Measurements from ENCODE around the gene ADNP. TPM values are rescaled to one million over a fixed set of nuclear protein-coding genes. Genes with fewer than 3 reads are reported as not detected.

ADNP gene
- total and polyA plus RNA-seq, 2 of the 13 experiments (the other 11 are each of a cell fraction or from before 2014, with no cell fraction given), result 21.0 to 21.5 TPM

- TF ChIP-seq PHF21A (CRISPR knock-in tag; IDR thresholded peaks at IDR 0.05) (no peak), ZBTB33 (CRISPR knock-in tag; IDR thresholded peaks at IDR 0.05) (peak; percentile 100), ZNF773 (CRISPR knock-in tag; IDR thresholded peaks at IDR 0.05; ENCODE audit: borderline replicate concordance) (no peak), ZNF746 (CRISPR knock-in tag; IDR thresholded peaks at IDR 0.05) (no peak), ZNF10 (CRISPR knock-in tag; IDR thresholded peaks at IDR 0.05; ENCODE audit: borderline replicate concordance, low read depth) (no peak), ZNF263 (CRISPR knock-in tag; IDR thresholded peaks at IDR 0.05) (no peak), ARNT (IDR thresholded peaks at IDR 0.05) (no peak), TGIF2 (CRISPR knock-in tag; IDR thresholded peaks at IDR 0.05) (no peak), NCOA5 (CRISPR knock-in tag; IDR thresholded peaks at IDR 0.05) (no peak), GLI4 (CRISPR knock-in tag; IDR thresholded peaks at IDR 0.05; ENCODE audit: borderline replicate concordance) (no peak), HOXA3 (CRISPR knock-in tag; IDR thresholded peaks at IDR 0.05) (peak; percentile 99), NR2F2 (IDR thresholded peaks at IDR 0.05; ENCODE audit: borderline replicate concordance, low read depth) (0 out of 2 replicates have a peak, but pooled peaks have one; percentile 12), ZBTB10 (CRISPR knock-in tag; IDR thresholded peaks at IDR 0.05; ENCODE audit: borderline replicate concordance) (peak; percentile 94), SNAPC2 (CRISPR knock-in tag; IDR thresholded peaks at IDR 0.05) (peak; percentile 92), NFE2 (CRISPR knock-in tag; IDR thresholded peaks at IDR 0.05) (no peak), RAD21 (CRISPR knock-in tag; IDR thresholded peaks at IDR 0.05) (peak; percentile 31)
- TF ChIP-seq, protein P1, sequence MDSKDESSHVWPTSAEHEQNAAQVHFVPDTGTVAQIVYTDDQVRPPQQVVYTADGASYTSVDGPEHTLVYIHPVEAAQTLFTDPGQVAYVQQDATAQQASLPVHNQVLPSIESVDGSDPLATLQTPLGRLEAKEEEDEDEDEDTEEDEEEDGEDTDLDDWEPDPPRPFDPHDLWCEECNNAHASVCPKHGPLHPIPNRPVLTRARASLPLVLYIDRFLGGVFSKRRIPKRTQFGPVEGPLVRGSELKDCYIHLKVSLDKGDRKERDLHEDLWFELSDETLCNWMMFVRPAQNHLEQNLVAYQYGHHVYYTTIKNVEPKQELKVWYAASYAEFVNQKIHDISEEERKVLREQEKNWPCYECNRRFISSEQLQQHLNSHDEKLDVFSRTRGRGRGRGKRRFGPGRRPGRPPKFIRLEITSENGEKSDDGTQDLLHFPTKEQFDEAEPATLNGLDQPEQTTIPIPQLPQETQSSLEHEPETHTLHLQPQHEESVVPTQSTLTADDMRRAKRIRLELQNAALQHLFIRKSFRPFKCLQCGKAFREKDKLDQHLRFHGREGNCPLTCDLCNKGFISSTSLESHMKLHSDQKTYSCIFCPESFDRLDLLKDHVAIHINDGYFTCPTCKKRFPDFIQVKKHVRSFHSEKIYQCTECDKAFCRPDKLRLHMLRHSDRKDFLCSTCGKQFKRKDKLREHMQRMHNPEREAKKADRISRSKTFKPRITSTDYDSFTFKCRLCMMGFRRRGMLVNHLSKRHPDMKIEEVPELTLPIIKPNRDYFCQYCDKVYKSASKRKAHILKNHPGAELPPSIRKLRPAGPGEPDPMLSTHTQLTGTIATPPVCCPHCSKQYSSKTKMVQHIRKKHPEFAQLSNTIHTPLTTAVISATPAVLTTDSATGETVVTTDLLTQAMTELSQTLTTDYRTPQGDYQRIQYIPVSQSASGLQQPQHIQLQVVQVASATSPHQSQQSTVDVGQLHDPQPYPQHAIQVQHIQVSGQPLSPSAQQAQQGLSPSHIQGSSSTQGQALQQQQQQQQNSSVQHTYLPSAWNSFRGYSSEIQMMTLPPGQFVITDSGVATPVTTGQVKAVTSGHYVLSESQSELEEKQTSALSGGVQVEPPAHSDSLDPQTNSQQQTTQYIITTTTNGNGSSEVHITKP (CRISPR knock-in tag; IDR thresholded peaks at IDR 0.05; ENCODE audit: low read depth), result peak; percentile 92
Measured at GRCh38 chr20:50931306-50932015, at the start of gene ADNP (continued).

Measured in HepG2 (cell line).